ENCODE data around the gene LRP1B. TPM values are rescaled to one million over a fixed set of nuclear protein-coding genes. Genes with fewer than 3 reads are reported as not detected.

The LRP1B gene
- total RNA-seq, 1 experiment from 2014 or later, result 0.52 TPM

DNA sequence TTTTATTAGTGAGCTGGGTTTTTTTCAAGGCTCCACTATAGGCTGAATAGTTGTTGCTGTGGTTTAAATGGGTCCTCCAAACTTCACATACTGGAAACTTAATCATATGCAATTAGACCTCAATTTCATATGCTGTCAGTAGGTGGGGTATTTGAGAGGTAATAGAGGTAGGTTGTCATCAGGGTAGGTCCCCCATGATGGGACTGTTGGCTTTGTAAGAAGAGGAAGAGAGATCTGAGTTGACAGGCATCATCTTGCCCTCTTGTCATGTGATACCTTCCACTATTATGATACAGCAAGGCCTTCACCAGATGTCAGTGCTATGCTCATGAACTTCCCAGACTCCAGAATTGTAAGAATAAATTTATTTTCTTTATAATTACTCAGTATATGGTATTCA lies 819.4 kb downstream of the LRP1B start:
- no peak overlapping the region for H3K4me3 Mint-ChIP-seq
- CTCF ChIA-PET, result no interaction called here
- H3K27ac Mint-ChIP-seq, result no peak overlapping the region
- POLR2A ChIA-PET, result no interaction called here
- TF ChIP-seq OVOL2 (CRISPR knock-in tag; IDR thresholded peaks at IDR 0.05; ENCODE audit: borderline replicate concordance), result no peak
- no peak for TF ChIP-seq PRDM15 (CRISPR knock-in tag; IDR thresholded peaks at IDR 0.05)
- no peak for TF ChIP-seq TEAD1 (CRISPR knock-in tag; IDR thresholded peaks at IDR 0.05)
- no peak for TF ChIP-seq NFE2L1 (CRISPR knock-in tag; IDR thresholded peaks at IDR 0.05)
- TF ChIP-seq NFYB (CRISPR knock-in tag; conservative IDR thresholded peaks at IDR 0.05; ENCODE audit: low read depth), result no peak
- TF ChIP-seq GTF2I (CRISPR knock-in tag; conservative IDR thresholded peaks at IDR 0.05), result no peak
- TF ChIP-seq ZNF512 (CRISPR knock-in tag; IDR thresholded peaks at IDR 0.05; ENCODE audit: borderline replicate concordance), result no peak
- no peak for TF ChIP-seq ZNF281 (CRISPR knock-in tag; IDR thresholded peaks at IDR 0.05)
- TF ChIP-seq MAX (CRISPR knock-in tag; IDR thresholded peaks at IDR 0.05), result no peak
- TF ChIP-seq, protein P1, sequence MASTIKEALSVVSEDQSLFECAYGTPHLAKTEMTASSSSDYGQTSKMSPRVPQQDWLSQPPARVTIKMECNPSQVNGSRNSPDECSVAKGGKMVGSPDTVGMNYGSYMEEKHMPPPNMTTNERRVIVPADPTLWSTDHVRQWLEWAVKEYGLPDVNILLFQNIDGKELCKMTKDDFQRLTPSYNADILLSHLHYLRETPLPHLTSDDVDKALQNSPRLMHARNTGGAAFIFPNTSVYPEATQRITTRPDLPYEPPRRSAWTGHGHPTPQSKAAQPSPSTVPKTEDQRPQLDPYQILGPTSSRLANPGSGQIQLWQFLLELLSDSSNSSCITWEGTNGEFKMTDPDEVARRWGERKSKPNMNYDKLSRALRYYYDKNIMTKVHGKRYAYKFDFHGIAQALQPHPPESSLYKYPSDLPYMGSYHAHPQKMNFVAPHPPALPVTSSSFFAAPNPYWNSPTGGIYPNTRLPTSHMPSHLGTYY (CRISPR knock-in tag; IDR thresholded peaks at IDR 0.05), result no peak
- TF ChIP-seq SP1 (CRISPR knock-in tag; conservative IDR thresholded peaks at IDR 0.05), result no peak
- TF ChIP-seq ZNF317 (CRISPR knock-in tag; IDR thresholded peaks at IDR 0.05; ENCODE audit: borderline replicate concordance, low read depth), result no peak
- TF ChIP-seq, protein P2, sequence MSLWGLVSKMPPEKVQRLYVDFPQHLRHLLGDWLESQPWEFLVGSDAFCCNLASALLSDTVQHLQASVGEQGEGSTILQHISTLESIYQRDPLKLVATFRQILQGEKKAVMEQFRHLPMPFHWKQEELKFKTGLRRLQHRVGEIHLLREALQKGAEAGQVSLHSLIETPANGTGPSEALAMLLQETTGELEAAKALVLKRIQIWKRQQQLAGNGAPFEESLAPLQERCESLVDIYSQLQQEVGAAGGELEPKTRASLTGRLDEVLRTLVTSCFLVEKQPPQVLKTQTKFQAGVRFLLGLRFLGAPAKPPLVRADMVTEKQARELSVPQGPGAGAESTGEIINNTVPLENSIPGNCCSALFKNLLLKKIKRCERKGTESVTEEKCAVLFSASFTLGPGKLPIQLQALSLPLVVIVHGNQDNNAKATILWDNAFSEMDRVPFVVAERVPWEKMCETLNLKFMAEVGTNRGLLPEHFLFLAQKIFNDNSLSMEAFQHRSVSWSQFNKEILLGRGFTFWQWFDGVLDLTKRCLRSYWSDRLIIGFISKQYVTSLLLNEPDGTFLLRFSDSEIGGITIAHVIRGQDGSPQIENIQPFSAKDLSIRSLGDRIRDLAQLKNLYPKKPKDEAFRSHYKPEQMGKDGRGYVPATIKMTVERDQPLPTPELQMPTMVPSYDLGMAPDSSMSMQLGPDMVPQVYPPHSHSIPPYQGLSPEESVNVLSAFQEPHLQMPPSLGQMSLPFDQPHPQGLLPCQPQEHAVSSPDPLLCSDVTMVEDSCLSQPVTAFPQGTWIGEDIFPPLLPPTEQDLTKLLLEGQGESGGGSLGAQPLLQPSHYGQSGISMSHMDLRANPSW (CRISPR knock-in tag; conservative IDR thresholded peaks at IDR 0.05; ENCODE audit: low read depth), result no peak
- TF ChIP-seq MYBL2 (CRISPR knock-in tag; IDR thresholded peaks at IDR 0.05), result no peak
- no peak for TF ChIP-seq ZNF121 (CRISPR knock-in tag; IDR thresholded peaks at IDR 0.05)
- TF ChIP-seq, protein P3, sequence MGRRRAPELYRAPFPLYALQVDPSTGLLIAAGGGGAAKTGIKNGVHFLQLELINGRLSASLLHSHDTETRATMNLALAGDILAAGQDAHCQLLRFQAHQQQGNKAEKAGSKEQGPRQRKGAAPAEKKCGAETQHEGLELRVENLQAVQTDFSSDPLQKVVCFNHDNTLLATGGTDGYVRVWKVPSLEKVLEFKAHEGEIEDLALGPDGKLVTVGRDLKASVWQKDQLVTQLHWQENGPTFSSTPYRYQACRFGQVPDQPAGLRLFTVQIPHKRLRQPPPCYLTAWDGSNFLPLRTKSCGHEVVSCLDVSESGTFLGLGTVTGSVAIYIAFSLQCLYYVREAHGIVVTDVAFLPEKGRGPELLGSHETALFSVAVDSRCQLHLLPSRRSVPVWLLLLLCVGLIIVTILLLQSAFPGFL (CRISPR knock-in tag; IDR thresholded peaks at IDR 0.05; ENCODE audit: borderline replicate concordance), result no peak
- no peaks in the 10 kb centered on the region for H3K36me3 Mint-ChIP-seq
- no peaks in the 10 kb centered on the region for H3K27me3 Mint-ChIP-seq (ENCODE audit: low read depth)
- 0 out of 2 replicates have a peak, but pooled peaks cover 3% of the 10 kb centered on the region for H3K4me1 Mint-ChIP-seq
- DNase-seq (ENCODE audit: low spot score) (no peak), ATAC-seq (no peak)
- no peaks in the 10 kb centered on the region for H3K9me3 Mint-ChIP-seq

Data from WTC11 (cell line).